Measurements from ENCODE around the gene WDR82. TPM values are rescaled to one million over a fixed set of nuclear protein-coding genes. Genes with fewer than 3 reads are reported as not detected.
A peak's percentile ranks its signal among the peaks of the same experiment; 100 is the strongest.
"Not testable (repeated sequence)": the region's sequence is repeated elsewhere in the genome, so short reads cannot be mapped to it uniquely, and the experiment has no call there.

WDR82 gene
- total RNA-seq, 4 donors from 2014 or later: 66.4 to 76.4 (median 72.2) TPM

GRCh38 chr3:52288674-52289073 lies 10.2 kb upstream of the WDR82 start:
- WGBS, 2 donors: 94 to 99% methylated on average over 6 of the region's 6 CpGs
- Histone ChIP-seq H3K9me3 (no peaks in the 10 kb centered on the region), H3K27me3 (no peaks in the 10 kb centered on the region), H3K4me1 (peaks cover 17 to 30% of the 10 kb centered on the region in 2 donors), H3K36me3 (peaks cover 5 to 6% of the 10 kb centered on the region in 2 donors), H3K4me3 (replicated peaks in 1 of 3) (peak overlapping the region in 2 of 3 donors; percentile 46 to 74), H3K27ac (peak overlapping the region in 1 of 3 donors; percentile 97)
- TF ChIP-seq POLR2A (IDR thresholded peaks at IDR 0.05) (no peak), CTCF (IDR thresholded peaks at IDR 0.05) (no peak)
- intact Hi-C loops (cut with DNase I): no loop called here
- no peak for DNase-seq

DNA sequence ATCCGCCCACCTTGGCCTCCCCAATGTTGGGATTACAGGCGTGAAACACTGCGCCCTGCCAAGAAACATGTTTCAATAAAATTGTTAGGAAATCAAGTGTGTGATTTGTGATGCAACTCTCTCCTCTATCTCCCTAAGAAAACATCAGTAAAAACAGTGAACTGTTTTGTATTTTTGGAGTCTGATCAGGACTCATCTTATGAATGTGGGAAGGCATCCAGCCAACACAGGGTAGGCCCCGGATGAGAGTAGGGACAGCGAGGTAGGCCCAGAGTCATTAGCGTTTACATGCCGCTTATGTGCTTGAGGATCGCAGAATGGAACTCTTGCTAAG lies 8.3 kb upstream of the WDR82 start:
- intact Hi-C loops (cut with DNase I): no loop called here
- Histone ChIP-seq H3K4me3 (replicated peaks in 1 of 3) (peak overlapping the region in 2 of 3 donors; percentile 46 to 74), H3K9me3 (no peaks in the 10 kb centered on the region), H3K27ac (peak overlapping the region; percentile 91 to 98 (median 97)), H3K4me1 (peaks cover 17 to 37% of the 10 kb centered on the region in 2 donors), H3K27me3 (no peaks in the 10 kb centered on the region), H3K36me3 (peaks cover 0 to 2% of the 10 kb centered on the region in 2 donors)
- WGBS, 2 donors: 64 to 71% methylated on average over 8 of the region's 8 CpGs
- TF ChIP-seq CTCF (IDR thresholded peaks at IDR 0.05) (no peak), POLR2A (IDR thresholded peaks at IDR 0.05) (no peak)
- peak; percentile 51 to 81 for DNase-seq

- H3K9me3 ChIP-seq; H3K4me3 ChIP-seq (replicated peaks in 1 of 3); H3K36me3 ChIP-seq; H3K27me3 ChIP-seq; DNase-seq; intact Hi-C loops (cut with DNase I): not testable (repeated sequence)
- Histone ChIP-seq H3K4me1 (peaks cover 29 to 53% of the 10 kb centered on the region in 2 donors), H3K27ac (peak overlapping the region in 2 of 3 donors; percentile 60 to 62)
- 93 to 96% methylated on average over 4 of the region's 4 CpGs for WGBS, 2 donors
Observed at GRCh38 chr3:52284051-52284450, 5.6 kb upstream of the WDR82 start.

- no peak for DNase-seq
- intact Hi-C loops (cut with DNase I): no loop called here
- Histone ChIP-seq H3K4me3 (replicated peaks in 1 of 3) (no peak overlapping the region), H3K36me3 (no peaks in the 10 kb centered on the region), H3K4me1 (peaks cover 28 to 47% of the 10 kb centered on the region in 2 donors), H3K27ac (peak overlapping the region; percentile 15 to 62 (median 60)), H3K27me3 (no peaks in the 10 kb centered on the region), H3K9me3 (no peaks in the 10 kb centered on the region)
- peak in 1 of 2 donors; percentile 14 for TF ChIP-seq POLR2A (IDR thresholded peaks at IDR 0.05)
- TF ChIP-seq CTCF (IDR thresholded peaks at IDR 0.05): no peak
- WGBS, 2 donors: 81 to 84% methylated on average over 1 of the region's 1 CpG
Observed at GRCh38 chr3:52283306-52283705, 4.9 kb upstream of the WDR82 start.

DNA sequence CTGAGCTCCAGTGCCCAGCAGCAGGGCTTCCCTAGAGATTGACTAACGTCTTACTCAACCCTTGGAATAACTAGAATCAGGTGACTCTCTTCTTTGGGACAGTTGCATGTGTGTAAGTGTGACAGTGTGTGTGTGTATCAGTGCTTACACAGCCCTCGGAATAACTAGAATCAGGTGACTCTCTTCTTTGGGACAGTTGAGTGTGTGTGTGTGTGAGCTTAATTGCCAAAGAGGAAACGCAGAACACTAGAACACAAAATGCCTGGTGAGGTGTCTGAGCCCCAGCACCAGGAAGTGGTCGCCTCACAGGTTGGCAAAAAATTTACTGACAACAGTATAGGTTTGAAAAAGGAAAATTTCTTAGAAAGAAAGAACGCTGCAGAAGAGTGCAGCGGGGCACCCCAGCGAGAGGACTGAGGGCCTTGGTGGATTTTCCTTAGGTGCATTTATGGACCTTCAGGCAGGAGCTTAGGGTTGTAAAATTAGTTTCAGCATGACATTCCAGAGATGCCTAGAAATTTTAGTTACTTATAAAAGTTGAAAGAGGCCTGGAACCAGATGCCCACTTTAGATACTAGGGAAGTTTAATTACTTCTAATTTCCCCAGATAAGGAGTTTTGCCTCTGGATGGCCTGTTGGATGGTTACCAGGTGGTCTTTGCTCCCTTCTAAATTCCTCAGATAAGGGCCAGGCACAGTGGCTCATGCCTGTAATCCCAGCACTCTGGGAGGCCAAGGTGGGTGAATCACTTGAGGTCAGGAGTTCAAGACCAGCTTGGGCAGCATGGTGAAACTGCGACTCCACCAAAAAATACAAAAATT lies 3.7 kb upstream of the WDR82 start:
- WGBS, 2 donors: 77 to 83% methylated on average over 8 of the region's 8 CpGs

More for the DNA sequence above, 3.7 kb upstream of the WDR82 start:
- peak overlapping the region in 2 of 3 donors; percentile 60 to 62 for H3K27ac ChIP-seq
- H3K9me3 ChIP-seq: no peaks in the 10 kb centered on the region
- no peak for DNase-seq
- peaks cover 28 to 46% of the 10 kb centered on the region in 2 donors for H3K4me1 ChIP-seq
- TF ChIP-seq POLR2A (IDR thresholded peaks at IDR 0.05) (no peak), CTCF (IDR thresholded peaks at IDR 0.05) (no peak)
- intact Hi-C loops (cut with DNase I): no loop called here
- H3K4me3 ChIP-seq (replicated peaks in 1 of 3): no peak overlapping the region
- H3K27me3 ChIP-seq: no peaks in the 10 kb centered on the region
- H3K36me3 ChIP-seq: no peaks in the 10 kb centered on the region
